HG02759 (cell line): ENCODE measurements around the gene ATG3.
"Not testable (repeated sequence)": the region's sequence is repeated elsewhere in the genome, so short reads cannot be mapped to it uniquely, and the experiment has no call there.

Experiments used
- ATAC-seq: cut with Tn5 transposase; IDR thresholded peaks from one replicate; pipeline ENCODE4 v1.9.1; 2021; ENCODE audit warnings: mild to moderate bottlenecking, moderate library complexity; ENCODE audit not compliant: unreplicated experiment

Gene ATG3

DNA sequence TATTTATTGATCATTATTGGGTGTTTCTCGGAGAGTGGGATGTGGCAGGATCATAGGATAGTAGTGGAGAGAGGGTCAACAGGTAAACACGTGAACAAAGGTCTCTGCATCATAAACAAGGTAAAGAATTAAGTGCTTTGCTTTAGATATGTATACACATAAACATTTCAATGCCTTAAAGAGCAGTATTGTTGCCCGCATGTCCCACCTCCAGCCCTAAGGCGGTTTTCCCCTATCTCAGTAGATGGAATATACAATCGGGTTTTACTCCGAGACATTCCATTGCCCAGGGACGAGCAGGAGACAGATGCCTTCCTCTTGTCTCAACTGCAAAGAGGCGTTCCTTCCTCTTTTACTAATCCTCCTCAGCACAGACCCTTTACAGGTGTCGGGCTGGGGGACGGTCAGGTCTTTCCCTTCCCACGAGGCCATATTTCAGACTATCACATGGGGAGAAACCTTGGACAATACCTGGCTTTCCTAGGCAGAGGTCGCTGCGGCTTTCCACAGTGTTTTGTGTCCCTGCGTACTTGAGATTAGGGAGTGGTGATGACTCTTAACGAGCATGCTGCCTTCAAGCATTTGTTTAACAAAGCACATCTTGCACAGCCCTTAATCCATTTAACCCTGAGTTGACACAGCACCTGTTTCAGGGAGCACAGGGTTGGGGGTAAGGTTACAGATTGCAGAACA lies 2.6 kb upstream of the ATG3 start:
- ATAC-seq = not testable (repeated sequence)

DNA sequence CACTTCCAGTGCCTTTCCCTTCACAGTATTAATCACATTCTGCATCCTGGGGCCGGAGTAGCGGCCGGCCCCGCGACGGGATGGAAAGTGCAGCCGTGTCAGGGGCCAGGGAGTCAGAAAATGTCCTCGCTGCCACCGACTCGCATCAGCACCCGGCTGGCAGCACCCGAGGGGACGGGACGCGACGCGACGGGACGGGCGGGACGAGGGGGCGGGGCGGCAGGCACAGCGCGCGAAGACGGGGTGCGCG lies 353 bp downstream of the ATG3 start:
- ATAC-seq = peak; percentile 53

DNA sequence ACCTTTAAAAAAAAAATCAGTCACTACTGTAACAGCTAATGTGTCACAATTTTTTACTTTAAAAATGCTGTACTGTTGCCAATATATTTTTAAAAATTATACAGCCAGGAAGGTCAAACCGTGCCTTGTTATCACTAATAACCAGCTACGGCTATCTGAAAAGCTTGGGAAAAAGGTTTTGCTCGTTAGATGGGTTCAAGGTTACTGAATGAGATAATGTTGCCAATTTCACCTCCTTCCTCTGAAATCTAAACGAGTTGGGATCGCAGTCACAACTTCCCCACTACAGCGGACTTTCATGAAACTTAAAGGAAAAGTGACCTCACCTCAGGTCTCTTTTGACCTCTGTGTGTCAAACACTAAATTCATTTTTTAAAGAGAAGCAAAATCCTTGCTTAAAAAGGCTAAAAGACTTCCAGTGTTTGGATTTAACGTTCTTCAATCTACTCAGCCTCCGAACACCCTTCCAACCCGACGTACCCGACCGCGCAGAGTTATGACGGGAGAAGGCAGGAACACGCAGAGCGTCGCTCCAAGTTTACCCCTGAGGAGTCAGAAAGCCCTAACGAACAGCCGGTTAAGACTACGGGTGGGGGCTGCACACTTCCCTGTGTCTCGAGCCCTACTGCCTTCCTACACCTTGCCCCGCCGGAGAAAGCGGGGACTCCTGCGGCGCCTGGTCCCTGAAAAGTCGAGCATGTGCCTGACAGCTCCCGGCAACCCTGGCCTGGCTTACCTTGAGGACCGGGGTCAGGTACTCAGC lies 860 bp downstream of the ATG3 start:
- peak; percentile 26 for ATAC-seq

DNA sequence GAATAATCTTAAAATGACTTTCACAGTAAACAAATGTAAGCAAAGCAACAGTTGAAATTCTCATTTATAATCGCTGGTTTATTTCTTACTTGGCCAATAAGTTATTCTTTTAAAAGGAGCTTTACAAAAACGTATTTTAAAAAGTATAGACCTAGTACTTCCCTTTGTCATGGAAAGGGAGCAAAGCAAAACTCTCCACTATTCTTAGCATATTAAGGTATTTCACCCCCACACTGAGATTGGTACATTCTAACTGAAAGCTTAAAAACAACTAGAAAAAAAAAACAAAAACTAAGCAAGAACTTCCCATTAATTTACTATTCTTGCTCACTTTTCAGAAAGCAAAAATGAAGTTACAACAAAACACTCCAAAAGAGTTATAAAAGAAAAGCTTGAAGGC lies 1.5 kb downstream of the ATG3 start:
- ATAC-seq = no peak

DNA sequence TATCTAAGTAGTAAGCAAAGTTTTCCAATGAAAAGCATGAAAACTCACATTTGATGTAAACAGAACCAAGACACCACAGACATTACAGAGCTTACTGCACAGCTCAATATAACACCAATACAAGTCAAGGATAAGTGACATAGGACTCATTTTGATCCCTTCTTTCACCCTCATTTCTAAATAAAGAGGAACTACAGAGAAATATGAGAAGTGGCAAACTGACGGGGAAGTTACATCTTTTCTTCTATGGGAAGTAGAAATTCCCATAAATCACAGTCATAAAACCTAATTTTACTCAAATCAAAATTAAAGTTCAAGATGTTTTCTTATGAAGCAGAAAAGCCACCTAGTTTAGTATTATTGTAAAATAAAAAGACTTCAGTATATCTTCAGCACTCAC lies 3.8 kb downstream of the ATG3 start:
- ATAC-seq = no peak

DNA sequence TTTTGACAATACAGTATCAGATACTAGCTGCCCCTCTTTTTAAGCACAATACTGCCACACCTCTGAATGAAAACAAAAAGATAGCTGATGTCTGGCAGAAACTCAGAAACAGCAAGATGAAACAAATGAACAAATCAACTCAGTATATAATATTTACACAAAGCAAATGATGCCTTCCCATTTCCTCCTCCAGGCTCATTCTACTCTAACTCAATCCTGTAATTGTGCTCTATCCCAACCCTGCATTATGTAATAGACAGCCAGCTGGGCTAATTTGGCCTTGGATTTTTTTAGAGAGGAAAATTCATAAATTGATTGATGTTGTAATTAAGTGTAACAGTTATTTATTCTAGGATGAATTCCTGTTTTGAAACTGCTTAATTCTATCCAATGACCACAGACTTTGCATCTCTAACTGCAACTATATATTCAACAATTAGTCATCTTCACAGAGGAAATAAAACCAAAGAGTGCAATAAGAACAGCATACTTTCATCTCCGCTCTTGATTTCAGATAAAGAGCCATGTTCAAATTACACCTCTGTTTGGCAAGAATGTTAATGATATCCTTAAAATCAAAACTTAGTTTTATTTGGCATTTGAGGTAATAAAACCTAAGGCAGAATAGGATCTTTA lies 6.1 kb downstream of the ATG3 start:
- ATAC-seq = no peak

DNA sequence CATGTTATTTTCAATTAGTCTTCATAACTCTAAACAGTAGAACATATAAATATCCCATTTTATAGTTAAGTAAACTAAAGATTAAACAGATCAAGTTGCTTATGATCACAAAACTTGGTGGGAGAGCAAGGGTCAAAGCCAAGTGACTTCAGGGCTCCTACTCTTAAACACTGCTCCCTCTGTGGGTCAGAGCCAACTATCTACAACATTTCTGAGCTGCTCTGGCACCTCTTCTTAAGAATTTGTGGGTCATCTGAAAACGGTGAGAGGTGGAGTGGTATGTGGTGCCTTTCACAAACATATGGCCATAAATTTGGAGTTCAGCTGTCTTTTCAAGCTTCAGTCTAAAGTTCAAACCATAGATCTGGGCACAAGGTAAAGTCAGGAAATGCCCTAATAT lies 10.9 kb downstream of the ATG3 start:
- ATAC-seq = no peak

DNA sequence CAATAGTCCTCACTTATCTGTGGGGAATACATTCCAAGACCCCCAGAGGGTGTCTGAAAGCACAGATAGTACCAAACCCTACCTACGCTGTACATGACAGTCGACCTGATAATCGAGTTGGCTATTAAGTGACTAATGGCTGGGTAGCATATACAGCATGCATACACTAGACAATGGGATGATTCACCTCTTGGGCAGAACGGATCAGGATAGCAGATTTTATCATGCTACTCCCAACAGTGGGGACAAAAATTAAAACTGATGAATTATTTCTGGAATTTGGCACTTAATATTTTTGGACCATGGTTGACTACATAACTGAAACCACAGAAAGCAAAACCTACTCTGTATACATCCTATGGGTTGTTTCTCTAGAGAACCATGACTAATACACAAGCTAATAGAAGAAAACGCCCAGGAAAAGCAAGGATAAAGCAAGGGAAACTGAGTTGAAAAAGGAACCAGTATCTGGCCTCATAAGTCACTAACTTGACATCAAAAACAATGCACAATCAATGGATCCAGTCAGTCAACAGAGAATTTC lies 15.5 kb downstream of the ATG3 start:
- no peak for ATAC-seq

DNA sequence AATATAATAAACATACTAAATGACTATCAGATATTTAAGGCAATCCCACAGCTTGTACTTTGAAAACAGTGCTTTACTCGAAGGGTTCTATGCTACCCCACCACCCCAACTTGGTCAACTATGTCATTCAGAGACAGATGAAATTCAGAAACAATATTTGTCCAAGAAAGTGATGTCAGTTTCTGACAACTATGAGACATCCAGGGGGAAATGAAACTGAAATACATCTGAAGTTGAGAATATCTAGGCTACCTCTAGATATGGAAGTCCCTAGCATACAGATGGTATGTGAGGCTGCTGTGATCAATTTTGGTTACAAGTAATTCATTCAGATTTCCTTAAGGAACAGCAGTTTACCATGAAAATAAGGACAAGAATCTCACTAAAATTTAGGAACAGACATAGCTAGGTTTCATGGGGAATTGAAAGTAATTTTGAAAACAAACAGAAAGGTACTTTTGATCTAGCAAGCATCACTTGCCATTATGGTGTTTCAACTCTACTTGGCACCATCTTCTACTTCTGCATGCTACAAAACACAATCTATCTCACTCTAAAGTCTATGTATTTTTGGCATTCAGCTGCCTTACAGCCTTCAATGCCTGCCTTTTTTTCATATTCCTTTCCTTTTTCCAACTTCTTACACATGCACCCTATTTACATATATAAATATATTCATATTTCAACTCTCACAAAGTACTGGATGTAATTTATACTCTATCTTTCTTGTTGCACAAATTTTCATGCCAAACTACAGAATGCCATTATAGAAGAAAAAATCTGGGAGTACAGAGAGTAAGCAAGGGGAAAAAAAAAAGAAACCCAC lies 21.7 kb downstream of the ATG3 start:
- peak; percentile 89 for ATAC-seq

DNA sequence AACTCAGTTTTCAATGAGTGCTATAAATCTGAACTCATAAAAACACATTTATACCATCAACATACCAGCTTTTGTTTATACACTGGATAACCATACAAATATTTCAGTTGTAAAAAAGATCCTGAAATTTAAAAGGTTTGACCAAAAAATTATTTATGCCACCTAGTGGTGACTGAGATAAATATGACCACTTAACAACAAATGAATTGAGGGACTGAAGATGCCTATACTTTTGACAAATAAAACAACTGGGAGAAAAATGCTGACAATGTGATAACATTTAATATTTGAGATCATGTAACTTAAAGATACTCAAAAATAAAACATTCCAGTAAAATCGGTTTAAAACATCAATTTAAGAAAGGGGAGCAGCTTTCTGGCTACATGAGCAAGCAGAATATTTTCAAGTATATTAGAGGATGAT lies 30.4 kb downstream of the ATG3 start:
- no peak for ATAC-seq

DNA sequence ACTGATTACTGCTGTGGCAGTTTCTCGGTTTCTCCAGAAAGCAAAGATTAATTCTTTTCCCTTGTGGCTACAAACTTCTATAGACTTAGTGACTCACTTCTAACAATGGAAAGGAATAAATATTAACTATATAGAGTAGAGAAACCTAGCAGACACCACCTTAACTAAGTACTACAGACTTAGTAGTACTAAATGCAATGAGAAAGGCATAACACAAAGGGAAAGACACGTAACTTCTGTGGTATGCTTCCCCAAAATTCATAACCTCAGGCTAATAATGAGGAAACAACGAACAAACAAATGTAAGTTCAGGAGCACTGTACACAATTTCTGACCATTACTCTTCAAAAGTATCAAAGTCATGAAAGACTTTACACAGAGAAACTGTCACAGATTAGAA lies 31.2 kb downstream of the ATG3 start:
- no peak for ATAC-seq

DNA sequence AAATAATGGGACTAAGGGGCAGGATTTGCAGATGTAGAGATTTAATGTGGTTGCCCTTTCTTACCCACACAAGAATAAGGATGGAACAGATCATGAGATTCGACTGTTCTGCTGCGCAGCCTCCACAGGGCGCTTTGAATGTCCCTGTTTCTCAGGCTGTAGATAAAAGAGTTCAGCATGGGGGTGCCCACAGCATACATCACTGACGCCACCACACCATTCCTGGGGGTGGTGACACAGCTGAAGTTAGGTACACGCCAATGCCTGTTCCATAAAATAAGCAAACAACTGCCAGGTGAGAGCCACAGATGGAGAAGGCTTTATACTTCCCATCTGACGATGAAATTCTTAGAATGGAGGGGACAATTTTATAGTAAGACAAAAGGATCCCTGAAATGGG lies 37.6 kb downstream of the ATG3 start:
- ATAC-seq = not testable (repeated sequence)

DNA sequence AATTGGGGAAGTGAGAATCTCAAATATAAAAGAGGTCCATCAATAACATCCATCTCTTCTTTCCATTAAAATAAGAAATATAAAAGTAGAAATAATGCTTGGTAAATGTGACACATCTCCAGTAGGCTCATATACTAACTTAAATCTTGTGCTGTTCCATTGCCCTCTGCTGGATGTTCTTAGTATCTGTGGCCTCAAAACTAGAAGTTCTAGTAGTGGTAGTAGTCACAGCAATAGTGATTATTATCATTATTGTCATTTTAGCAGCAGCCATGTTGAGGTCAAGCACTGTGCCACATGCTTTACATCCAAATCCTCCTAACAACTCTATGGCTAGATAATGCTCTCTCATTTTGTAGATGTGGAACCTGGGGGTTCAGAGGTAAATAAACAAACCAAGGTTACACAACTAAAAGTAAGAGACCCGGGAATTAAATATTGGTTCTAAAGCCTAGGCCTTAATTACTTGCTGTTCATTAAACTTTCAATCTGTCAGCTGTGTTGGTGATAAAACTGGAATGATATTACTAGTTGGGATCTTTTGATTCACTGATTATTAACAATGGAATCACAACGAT lies 42.2 kb downstream of the ATG3 start:
- peak; percentile 46 for ATAC-seq

DNA sequence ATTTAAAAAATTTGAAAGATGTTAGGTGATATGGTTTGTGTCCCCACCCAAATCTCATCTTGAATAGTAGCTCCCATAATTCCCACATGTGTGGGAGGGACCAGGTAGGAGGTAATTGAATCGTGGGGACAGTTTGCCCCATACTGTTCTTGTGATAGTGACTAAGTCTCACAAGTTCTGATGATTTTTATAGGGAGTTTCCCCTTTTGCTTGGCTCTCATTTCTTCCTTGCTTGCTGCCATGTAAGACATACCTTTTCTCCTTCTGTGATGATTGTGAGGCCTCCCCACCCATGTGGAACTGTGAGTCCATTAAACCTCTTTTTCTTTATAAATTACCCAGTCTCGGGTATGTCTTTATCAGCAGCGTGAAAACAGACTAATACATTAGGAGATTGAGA lies 42.8 kb downstream of the ATG3 start:
- not testable (repeated sequence) for ATAC-seq

DNA sequence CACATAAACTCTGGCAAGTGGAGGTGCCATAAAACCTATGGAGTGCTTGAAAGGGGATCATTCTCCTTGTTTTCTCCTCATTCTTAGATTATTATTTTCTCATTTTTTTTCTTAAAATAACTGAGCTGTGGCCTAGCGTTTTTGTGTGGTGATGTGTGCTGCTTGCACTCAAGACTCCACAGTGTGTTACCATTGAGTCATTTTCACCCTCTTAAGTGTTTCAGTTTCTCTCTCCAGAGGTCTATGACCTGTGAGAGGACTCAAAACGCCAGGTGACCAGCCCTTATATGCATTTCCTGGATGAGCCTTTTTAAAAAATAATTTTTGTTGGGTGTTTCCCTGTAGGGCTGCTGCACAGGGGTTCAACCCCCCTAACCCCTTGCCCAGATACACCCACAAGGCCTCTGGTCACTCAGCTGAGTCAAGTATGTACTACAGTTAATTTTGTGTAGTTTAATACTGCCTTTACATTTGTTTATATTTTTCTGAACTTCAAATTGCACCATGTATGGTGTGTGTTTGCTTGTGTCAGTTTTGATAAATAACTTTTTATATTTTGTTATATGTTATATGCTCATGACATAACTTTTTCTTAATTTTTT lies 47.1 kb downstream of the ATG3 start:
- peak; percentile 100 for ATAC-seq

DNA sequence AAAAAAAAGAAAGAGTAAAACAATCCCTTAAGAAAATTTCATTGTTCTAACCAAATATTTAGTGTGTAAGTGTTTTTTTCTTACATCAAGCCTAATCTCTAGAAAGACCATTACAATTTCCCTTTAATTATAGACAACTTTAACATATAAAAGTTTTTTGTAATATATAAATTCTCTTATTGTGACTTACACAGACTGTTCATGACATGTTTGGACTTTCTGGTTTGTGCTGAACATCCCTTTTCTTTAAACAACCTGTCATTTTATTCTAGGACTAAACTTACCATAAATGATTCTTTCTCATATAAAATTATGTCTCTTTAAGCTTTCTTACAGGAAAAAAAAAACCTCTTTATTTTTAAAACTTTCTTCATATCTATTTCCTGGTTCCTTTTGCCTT lies 49.4 kb downstream of the ATG3 start:
- no peak for ATAC-seq

DNA sequence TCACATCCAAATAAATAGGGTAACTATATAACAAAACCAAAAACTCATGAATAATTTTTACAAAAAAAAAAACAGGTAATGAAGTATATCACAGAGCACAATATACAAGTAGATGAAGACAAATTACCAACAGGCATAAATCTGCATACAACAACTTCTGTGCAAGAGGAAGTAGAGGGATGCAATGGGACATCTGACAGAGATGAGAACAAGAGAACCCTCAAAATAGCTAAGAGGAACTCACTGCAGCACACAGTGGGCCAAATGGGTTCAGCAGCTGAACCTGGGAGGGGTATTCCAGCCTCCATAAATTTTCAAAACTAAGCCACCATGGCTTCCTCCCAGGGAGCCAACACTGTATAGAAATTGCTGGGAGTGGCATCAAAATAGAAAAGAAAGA lies 52.9 kb downstream of the ATG3 start:
- no peak for ATAC-seq

DNA sequence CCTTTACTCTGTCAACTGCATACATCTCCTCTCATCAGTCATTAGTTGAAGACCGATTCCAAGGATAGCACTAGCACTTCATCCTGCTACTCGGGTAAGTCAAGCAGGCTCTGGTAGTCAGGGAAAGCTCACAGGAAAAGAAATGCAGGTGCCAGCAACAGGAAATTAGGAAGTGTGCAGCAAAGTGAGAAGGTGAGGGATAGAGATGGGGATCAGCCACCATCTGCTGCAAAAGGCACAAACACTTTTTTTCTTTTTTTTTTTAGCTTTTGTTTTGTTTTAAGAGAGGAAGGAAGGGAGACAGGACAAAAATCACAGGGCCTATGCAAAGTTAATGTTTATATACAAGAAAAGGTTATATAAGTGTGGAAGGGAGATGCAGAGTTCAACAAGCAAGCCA lies 53.5 kb downstream of the ATG3 start:
- no peak for ATAC-seq

DNA sequence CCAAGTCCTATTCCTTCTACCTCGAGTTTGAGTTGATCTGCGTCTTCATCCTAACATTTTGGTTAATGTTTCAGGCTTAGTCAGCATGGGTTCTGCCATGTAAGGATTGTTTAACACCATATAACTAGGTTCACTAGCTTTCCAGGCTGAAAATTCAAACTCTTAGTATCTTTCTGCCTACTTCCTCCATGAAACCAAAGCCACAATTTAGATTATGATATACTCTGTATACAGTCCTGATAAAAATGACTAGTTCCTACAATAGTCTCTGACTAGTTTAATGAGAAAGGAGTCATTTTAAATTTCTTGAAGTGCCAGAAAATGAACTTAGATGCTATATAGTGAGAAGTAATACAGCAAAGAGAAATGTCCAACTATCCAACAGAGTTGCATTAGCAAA lies 55.9 kb downstream of the ATG3 start:
- no peak for ATAC-seq

DNA sequence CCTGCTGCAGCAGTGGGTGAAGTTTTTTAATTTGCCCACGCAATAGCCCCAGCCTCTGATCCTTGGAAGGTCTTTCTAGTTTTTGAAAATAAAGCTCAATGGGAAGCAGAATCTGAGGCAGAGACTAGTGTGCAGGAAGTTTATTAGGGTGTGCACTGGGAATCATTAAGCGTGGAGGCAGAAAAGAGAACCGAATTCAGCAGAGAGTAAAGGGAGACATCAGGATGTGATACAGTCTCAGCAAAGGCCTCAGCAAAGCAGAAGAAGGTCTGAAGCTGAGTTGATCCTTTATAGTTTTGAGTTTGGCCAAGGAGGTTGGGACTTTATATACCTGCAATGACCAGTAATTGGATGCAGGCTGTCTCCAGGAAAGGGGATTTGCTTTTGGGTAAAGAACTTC lies 57.6 kb downstream of the ATG3 start:
- ATAC-seq = no peak
